ENCODE data around the gene NPY2R. TPM values are rescaled to one million over a fixed set of nuclear protein-coding genes. Genes with fewer than 3 reads are reported as not detected.

The NPY2R gene
- polyA plus RNA-seq, 1 donor (not counting 4 experiments of a cell fraction or from before 2014, with no cell fraction given), result not detected

DNA sequence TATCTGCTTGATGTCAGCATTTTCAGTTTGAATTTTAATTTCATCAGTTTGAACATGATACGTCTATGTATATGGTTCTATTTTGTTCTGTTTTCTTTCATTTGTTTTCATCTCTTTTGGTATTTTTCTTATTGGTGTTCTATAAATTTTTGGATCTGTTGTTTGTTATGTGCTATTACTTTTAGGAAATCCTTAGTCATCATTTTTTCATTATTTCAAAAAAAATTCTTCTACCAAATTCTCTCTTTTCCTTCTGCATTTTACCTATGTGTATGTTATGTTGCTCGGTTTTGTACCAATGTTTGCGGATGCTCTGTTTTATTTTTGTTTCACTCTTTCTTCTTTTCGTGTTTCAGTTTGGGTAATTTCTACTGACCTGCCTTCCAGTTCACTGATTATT is 32.8 kb downstream of the NPY2R start:
- Histone ChIP-seq H3K79me2 (ENCODE audit: control insufficient read depth, insufficient read depth, low read length) (no peaks in the 10 kb centered on the region), H3K9me3 (ENCODE audit: control insufficient read depth, low read depth, low read length) (peaks cover 2% of the 10 kb centered on the region), H3K9ac (ENCODE audit: control insufficient read depth, extremely low read depth, insufficient read depth, low read length) (no peak overlapping the region), H3K27me3 (ENCODE audit: control insufficient read depth, extremely low read depth, insufficient read depth, low read length) (no peaks in the 10 kb centered on the region), H3K9me1 (ENCODE audit: control insufficient read depth, extremely low read depth, insufficient read depth, low read length) (no peaks in the 10 kb centered on the region), H3K27ac (ENCODE audit: control insufficient read depth, insufficient read depth, low read length) (no peak overlapping the region), H4K20me1 (ENCODE audit: control insufficient read depth, extremely low read depth, insufficient read depth, low read length) (no peaks in the 10 kb centered on the region), H3K4me1 (ENCODE audit: control insufficient read depth, extremely low read depth, insufficient read depth, low read length) (no peaks in the 10 kb centered on the region), H2AFZ (ENCODE audit: control insufficient read depth, low read length) (no peak overlapping the region), H3K36me3 (ENCODE audit: control insufficient read depth in 2 of 2, extremely low read depth in 1 of 2, insufficient read depth in 2 of 2, low read length in 2 of 2) (no peaks in the 10 kb centered on the region), H3K4me3 (ENCODE audit: control insufficient read depth in 2 of 3, extremely low read depth in 1 of 3, insufficient read depth in 2 of 3, low read depth in 1 of 3, low read length in 3 of 3) (no peak overlapping the region), H3K4me2 (ENCODE audit: control insufficient read depth, extremely low read depth, insufficient read depth, low read depth, low read length) (no peak overlapping the region)
- dilution Hi-C loops (cut with MboI; ENCODE audit: extremely low pct_ligation_motif_present, low sequenced_read_pairs), result no loop called here
- FAIRE-seq (no peak), DNase-seq (ENCODE audit: low read depth, low spot score) (no peak)
- TF ChIP-seq EZH2 (IDR thresholded peaks at IDR 0.05; ENCODE audit: low read length) (no peak), CTCF (optimal IDR thresholded peaks at IDR 0.05 in 1 of 3, IDR thresholded peaks at IDR 0.05 in 1 of 3, conservative IDR thresholded peaks at IDR 0.05 in 1 of 3; ENCODE audit: extremely low read depth in 1 of 3, insufficient read depth in 2 of 3, low read length in 3 of 3) (no peak)

DNA sequence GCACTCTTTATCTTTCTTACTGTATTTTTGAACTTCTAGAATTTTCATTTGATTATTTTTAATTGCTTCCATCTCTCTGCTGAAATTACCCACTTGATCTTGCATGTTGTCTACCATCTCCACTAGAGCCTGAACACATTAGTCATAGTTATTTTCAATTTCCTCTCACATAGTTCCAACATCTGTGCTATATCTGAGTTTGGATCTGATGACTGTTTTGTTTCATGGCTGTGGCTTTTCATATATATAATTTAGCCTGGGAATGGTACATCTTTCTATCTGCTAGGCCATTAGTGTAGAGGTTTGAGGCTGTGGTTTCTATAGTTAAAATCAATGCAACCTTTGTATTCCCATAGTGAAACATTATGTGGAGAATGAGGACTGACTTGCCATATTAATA is 33.2 kb downstream of the NPY2R start:
- Histone ChIP-seq H3K4me1 (ENCODE audit: control insufficient read depth, extremely low read depth, insufficient read depth, low read length) (no peaks in the 10 kb centered on the region), H3K9ac (ENCODE audit: control insufficient read depth, extremely low read depth, insufficient read depth, low read length) (no peak overlapping the region), H3K27ac (ENCODE audit: control insufficient read depth, insufficient read depth, low read length) (no peak overlapping the region), H3K36me3 (ENCODE audit: control insufficient read depth in 2 of 2, extremely low read depth in 1 of 2, insufficient read depth in 2 of 2, low read length in 2 of 2) (no peaks in the 10 kb centered on the region), H4K20me1 (ENCODE audit: control insufficient read depth, extremely low read depth, insufficient read depth, low read length) (no peaks in the 10 kb centered on the region), H3K4me3 (ENCODE audit: control insufficient read depth in 2 of 3, extremely low read depth in 1 of 3, insufficient read depth in 2 of 3, low read depth in 1 of 3, low read length in 3 of 3) (no peak overlapping the region), H3K27me3 (ENCODE audit: control insufficient read depth, extremely low read depth, insufficient read depth, low read length) (no peaks in the 10 kb centered on the region), H3K4me2 (ENCODE audit: control insufficient read depth, extremely low read depth, insufficient read depth, low read depth, low read length) (no peak overlapping the region), H2AFZ (ENCODE audit: control insufficient read depth, low read length) (no peak overlapping the region), H3K9me3 (ENCODE audit: control insufficient read depth, low read depth, low read length) (peaks cover 2% of the 10 kb centered on the region), H3K79me2 (ENCODE audit: control insufficient read depth, insufficient read depth, low read length) (no peaks in the 10 kb centered on the region), H3K9me1 (ENCODE audit: control insufficient read depth, extremely low read depth, insufficient read depth, low read length) (no peaks in the 10 kb centered on the region)
- no peak for DNase-seq (ENCODE audit: low read depth, low spot score)
- TF ChIP-seq CTCF (optimal IDR thresholded peaks at IDR 0.05 in 1 of 3, IDR thresholded peaks at IDR 0.05 in 1 of 3, conservative IDR thresholded peaks at IDR 0.05 in 1 of 3; ENCODE audit: extremely low read depth in 1 of 3, insufficient read depth in 2 of 3, low read length in 3 of 3) (no peak), EZH2 (IDR thresholded peaks at IDR 0.05; ENCODE audit: low read length) (no peak)
- dilution Hi-C loops (cut with MboI; ENCODE audit: extremely low pct_ligation_motif_present, low sequenced_read_pairs), result no loop called here
- no peak for FAIRE-seq
